ENCODE results near the gene SLC38A4.

DNA sequence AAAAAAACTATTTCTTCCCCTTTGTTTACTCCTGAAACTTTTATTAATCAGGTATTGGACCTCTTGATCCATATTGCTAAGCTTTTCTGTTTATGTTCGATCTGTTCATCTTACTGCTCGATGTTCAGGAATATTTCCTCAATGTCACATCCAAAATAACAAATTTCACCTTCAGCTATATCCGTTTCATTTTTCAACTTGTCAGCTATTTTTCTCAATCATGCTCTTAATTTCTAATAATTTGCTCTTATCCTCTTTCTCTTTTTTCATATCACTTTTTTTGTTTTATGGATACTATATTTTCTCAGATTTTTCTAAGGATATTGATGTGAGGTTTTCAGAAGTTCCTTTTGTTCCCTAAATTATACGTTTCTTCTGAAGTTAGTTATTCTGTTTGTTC lies 29.8 kb downstream of the SLC38A4 start:
- no peak for TF ChIP-seq POLR2AphosphoS5 (IDR thresholded peaks at IDR 0.05)
- TF ChIP-seq, protein P1, sequence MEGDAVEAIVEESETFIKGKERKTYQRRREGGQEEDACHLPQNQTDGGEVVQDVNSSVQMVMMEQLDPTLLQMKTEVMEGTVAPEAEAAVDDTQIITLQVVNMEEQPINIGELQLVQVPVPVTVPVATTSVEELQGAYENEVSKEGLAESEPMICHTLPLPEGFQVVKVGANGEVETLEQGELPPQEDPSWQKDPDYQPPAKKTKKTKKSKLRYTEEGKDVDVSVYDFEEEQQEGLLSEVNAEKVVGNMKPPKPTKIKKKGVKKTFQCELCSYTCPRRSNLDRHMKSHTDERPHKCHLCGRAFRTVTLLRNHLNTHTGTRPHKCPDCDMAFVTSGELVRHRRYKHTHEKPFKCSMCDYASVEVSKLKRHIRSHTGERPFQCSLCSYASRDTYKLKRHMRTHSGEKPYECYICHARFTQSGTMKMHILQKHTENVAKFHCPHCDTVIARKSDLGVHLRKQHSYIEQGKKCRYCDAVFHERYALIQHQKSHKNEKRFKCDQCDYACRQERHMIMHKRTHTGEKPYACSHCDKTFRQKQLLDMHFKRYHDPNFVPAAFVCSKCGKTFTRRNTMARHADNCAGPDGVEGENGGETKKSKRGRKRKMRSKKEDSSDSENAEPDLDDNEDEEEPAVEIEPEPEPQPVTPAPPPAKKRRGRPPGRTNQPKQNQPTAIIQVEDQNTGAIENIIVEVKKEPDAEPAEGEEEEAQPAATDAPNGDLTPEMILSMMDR (IDR thresholded peaks at IDR 0.05) = no peak
